PC-9 (cell line): ENCODE data around the gene RAB7B. TPM values are rescaled to one million over a fixed set of nuclear protein-coding genes. Genes with fewer than 3 reads are reported as not detected.

Experiments
- BruUV-seq: library from RNA; stranded (reverse); fragments of 400-500 nt; replicated peaks from 2 replicates; lab custom pipeline; 2021; lab: Mats Ljungman, UMichigan
- CTCF ChIA-PET: fragments of 300-600 bp; sonication (Branson Sonifier 250); formaldehyde crosslinking; loops from one replicate; lab custom pipeline; 2022; ENCODE audit warnings: antibody characterized with exemption; lab: Charles Lee
- POLR2A ChIA-PET: fragments of 300-600 bp; sonication (Branson Sonifier 250); formaldehyde crosslinking; loops from one replicate; lab custom pipeline; 2022; ENCODE audit warnings: antibody characterized with exemption; ENCODE audit not compliant: unreplicated experiment; lab: Charles Lee
- DNase-seq, 2 experiments: peaks; one replicate each; pipeline versions ENCODE4 v3.0.0 to v3.0.0-alpha.2; 2015 to 2022; ENCODE audit warnings: mixed read lengths in 1 of 2
- H2AFZ ChIP-seq: fragments of 200-600 bp; sonication (generic); 2 replicates; pipeline ENCODE4 v1.8.1; 2017; ENCODE audit warnings: antibody characterized with exemption
- H3F3A ChIP-seq: fragments of 200-600 bp; sonication (generic); 2 replicates; pipeline ENCODE4 v1.8.1; 2017; ENCODE audit warnings: antibody characterized with exemption, mild to moderate bottlenecking, low read depth; ENCODE audit not compliant: insufficient read depth
- H3K27ac ChIP-seq: fragments of 200-600 bp; sonication (generic); 2 replicates; pipeline ENCODE4 v1.6.1; 2016; ENCODE audit warnings: mixed run types
- H3K27me3 ChIP-seq: fragments of 200-600 bp; sonication (generic); 2 replicates; pipeline ENCODE4 v1.6.1; 2016; ENCODE audit warnings: low read depth, mixed run types; ENCODE audit not compliant: insufficient read depth
- H3K36me3 ChIP-seq: fragments of 200-600 bp; sonication (generic); 2 replicates; pipeline ENCODE4 v1.6.1; 2016; ENCODE audit warnings: low read depth, mixed run types
- H3K4me1 ChIP-seq: fragments of 200-600 bp; sonication (generic); replicated peaks from 2 replicates; pipeline ENCODE4 v1.6.1; 2016; ENCODE audit warnings: mixed run types; ENCODE audit not compliant: insufficient read depth
- H3K4me2 ChIP-seq: fragments of 200-600 bp; sonication (generic); 2 replicates; pipeline ENCODE4 v1.6.1; 2017; ENCODE audit warnings: mixed run types
- H3K4me3 ChIP-seq: fragments of 200-600 bp; sonication (generic); 2 replicates; pipeline ENCODE4 v1.6.1; 2016; ENCODE audit warnings: mixed run types
- H3K79me2 ChIP-seq: fragments of 200-600 bp; sonication (generic); 2 replicates; pipeline ENCODE4 v1.6.1; 2017; ENCODE audit warnings: low read depth, mixed run types
- H3K9me2 ChIP-seq: fragments of 200-600 bp; sonication (generic); 2 replicates; pipeline ENCODE4 v1.8.1; 2017; ENCODE audit warnings: mild to moderate bottlenecking; ENCODE audit not compliant: insufficient read depth
- H3K9me3 ChIP-seq: fragments of 200-600 bp; sonication (generic); 2 replicates; pipeline ENCODE4 v1.8.1; 2016; ENCODE audit warnings: low read depth; ENCODE audit not compliant: insufficient read depth
- H4K20me1 ChIP-seq: fragments of 200-600 bp; sonication (generic); 2 replicates; pipeline ENCODE4 v1.8.1; 2017; ENCODE audit not compliant: insufficient read depth
- CTCF ChIP-seq: fragments of 200-600 bp; sonication (generic); conservative IDR thresholded peaks from 2 replicates; pipeline ENCODE4 v1.6.1; 2017; ENCODE audit warnings: mixed run types, antibody characterized with exemption, mild to moderate bottlenecking, moderate library complexity
- EZH2 ChIP-seq: fragments of 200-600 bp; sonication (generic); IDR thresholded peaks from 2 replicates; pipeline ENCODE4 v1.8.0; 2017; ENCODE audit warnings: antibody characterized with exemption, low read depth
- intact Hi-C: fragments of 100-400 bp; cut with micrococcal nuclease; formaldehyde crosslinking; loops from one replicate; pipeline ENCODE4 v1.10.0; 2022; ENCODE audit not compliant: unreplicated experiment
- total RNA-seq: library from RNA; stranded (reverse); gene quantifications from 2 replicates; pipeline ENCODE4 v1.2.3, GENCODE V29; 2021

Gene RAB7B
- total RNA-seq, 1 experiment from 2014 or later: not detected

DNA sequence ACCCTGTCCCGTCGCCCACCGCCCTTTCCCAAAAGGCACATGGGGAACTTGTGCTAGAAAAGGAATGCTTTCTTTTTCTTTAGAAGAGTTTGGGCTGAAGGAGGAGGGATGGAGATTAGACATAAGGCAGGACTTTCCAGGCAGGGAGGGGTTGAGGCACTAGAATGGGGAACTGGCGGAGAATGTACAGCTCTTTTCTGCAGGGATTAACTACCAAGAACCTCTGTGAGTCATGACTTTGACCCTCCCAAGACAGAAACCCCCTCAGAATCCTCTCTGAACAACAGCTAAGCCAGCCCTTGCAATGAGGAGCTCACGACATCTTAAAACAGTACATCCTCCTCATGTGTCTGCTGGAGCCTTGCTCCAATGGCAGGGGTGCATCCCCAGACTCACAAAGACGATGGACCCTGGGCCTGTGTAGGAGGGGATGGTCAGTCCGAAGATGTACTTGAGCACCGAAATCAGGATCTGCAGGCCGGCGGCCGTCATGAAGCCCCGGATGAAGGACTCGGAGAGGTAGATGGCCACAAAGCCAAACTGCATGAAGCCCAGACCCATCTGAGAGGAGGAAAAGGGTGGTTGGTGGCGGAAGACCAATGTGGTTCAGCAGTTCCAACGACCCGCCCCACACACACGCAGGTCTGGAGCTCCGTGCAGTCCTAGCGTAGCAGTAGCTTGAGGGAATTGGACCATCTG lies 73.5 kb downstream of the RAB7B start:
- no peak for DNase-seq
- Histone ChIP-seq H4K20me1 (no peaks in the 10 kb centered on the region), H3K4me1 (peaks cover 37% of the 10 kb centered on the region), H2AFZ (no peak overlapping the region), H3K4me2 (no peak overlapping the region), H3K27me3 (no peaks in the 10 kb centered on the region), H3K9me2 (0 out of 2 replicates have a peak, but pooled peaks cover 5% of the 10 kb centered on the region), H3F3A (peaks cover 26% of the 10 kb centered on the region), H3K27ac (no peak overlapping the region), H3K4me3 (no peak overlapping the region), H3K36me3 (no peaks in the 10 kb centered on the region), H3K79me2 (no peaks in the 10 kb centered on the region), H3K9me3 (no peaks in the 10 kb centered on the region)
- intact Hi-C loops: no loop called here
- POLR2A ChIA-PET: no interaction called here
- CTCF ChIA-PET: no interaction called here
- no TSS peak for BruUV-seq
- TF ChIP-seq EZH2 (no peak), CTCF (no peak)

DNA sequence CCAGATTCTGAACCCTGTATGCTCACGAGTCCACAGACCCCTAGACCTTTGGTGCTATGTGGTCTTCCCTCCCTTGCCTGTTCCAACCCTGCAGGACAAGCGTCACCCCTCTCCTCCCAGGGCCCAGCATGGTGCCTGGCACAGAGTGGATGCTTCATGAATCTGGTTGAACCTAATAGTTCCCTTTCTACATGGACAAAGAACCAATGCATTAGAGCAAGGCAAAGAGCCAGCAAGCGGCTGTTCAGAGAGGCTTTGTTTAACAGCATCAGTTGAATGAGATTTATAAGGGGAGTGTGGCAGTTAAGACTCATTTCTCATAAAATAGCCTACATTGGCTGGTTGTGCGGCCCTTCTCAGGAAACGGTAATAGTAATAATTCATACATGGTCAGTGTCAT lies 74.9 kb downstream of the RAB7B start:
- Histone ChIP-seq H4K20me1 (no peaks in the 10 kb centered on the region), H3F3A (peaks cover 14% of the 10 kb centered on the region), H3K27ac (no peak overlapping the region), H3K4me1 (peaks cover 23% of the 10 kb centered on the region), H3K9me3 (no peaks in the 10 kb centered on the region), H3K4me2 (no peak overlapping the region), H3K79me2 (no peaks in the 10 kb centered on the region), H3K36me3 (no peaks in the 10 kb centered on the region), H3K27me3 (no peaks in the 10 kb centered on the region), H3K4me3 (no peak overlapping the region), H3K9me2 (0 out of 2 replicates have a peak, but pooled peaks cover 5% of the 10 kb centered on the region), H2AFZ (no peak overlapping the region)
- POLR2A ChIA-PET: no interaction called here
- CTCF ChIA-PET: no interaction called here
- DNase-seq: no peak
- TF ChIP-seq CTCF (no peak), EZH2 (no peak)
- BruUV-seq: no TSS peak
- intact Hi-C loops: no loop called here

DNA sequence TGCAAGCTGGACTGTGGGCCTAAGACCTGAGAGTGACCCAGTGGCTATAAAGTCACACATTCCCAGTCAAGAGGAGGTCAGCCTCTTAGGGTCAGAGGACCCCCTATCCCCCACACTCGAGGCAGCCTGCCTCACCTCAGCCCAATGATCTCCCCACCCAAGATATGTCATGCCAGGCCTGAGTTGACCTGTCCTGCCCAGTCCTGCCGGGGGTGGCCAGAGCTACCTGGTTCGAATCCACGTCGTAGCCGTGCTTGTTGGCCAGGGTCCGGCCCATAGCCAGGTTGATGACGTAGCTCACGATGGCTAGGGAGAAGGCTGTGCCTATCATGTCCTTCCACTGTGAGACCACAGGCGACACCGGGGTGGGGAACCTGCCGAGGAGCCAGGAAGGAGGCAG lies 75.5 kb downstream of the RAB7B start:
- no TSS peak for BruUV-seq
- Histone ChIP-seq H3K4me3 (no peak overlapping the region), H3K27me3 (no peaks in the 10 kb centered on the region), H3K4me1 (peaks cover 17% of the 10 kb centered on the region), H3K79me2 (no peaks in the 10 kb centered on the region), H3K4me2 (no peak overlapping the region), H2AFZ (no peak overlapping the region), H3K9me3 (no peaks in the 10 kb centered on the region), H3K9me2 (no peaks in the 10 kb centered on the region), H3K36me3 (no peaks in the 10 kb centered on the region), H3F3A (peaks cover 8% of the 10 kb centered on the region; the same call in 1 of the 2 replicates), H3K27ac (no peak overlapping the region), H4K20me1 (no peaks in the 10 kb centered on the region)
- CTCF ChIA-PET: no interaction called here
- TF ChIP-seq CTCF (no peak), EZH2 (no peak)
- POLR2A ChIA-PET: no interaction called here
- no peak for DNase-seq
- intact Hi-C loops: no loop called here
